HepG2 (cell line): ENCODE results near the gene ACSF3. TPM values are rescaled to one million over a fixed set of nuclear protein-coding genes. Genes with fewer than 3 reads are reported as not detected.

Experiments
- ATAC-seq: fragments of 200-7000 bp; cut with Tn5 transposase; 3 replicates; pipeline ENCODE4 v1.9.1; 2020; ENCODE audit warnings: mild to moderate bottlenecking, moderate library complexity
- BruUV-seq: library from RNA; stranded (reverse); fragments of 400-500 nt; replicated peaks from 2 replicates; lab custom pipeline; 2021; lab: Mats Ljungman, UMichigan
- CTCF ChIA-PET: fragments of 300-600 bp; formaldehyde crosslinking; extraction: SDS; loops from one replicate; lab custom pipeline; 2021; ENCODE audit warnings: low total read pairs, inconsistent platforms, low intra/inter-chr PET ratio; lab: Yijun Ruan, JAX
- POLR2A ChIA-PET: fragments of 350-600 bp; sonication (Branson Sonifier 250); formaldehyde crosslinking; loops from one replicate; lab custom pipeline; 2020; ENCODE audit warnings: antibody characterized with exemption, inconsistent platforms; lab: Yijun Ruan, JAX
- DNase-seq: peaks from one replicate; pipeline ENCODE4 v3.0.0-alpha.2; 2015; ENCODE audit warnings: low spot score
- FAIRE-seq: peaks from 3 replicates; lab custom pipeline; 2011; peaks lifted over from hg19 to GRCh38; lab: Jason Lieb, UNC
- H2AFZ ChIP-seq: one replicate; pipeline ENCODE4 v1.6.1; 2011; ENCODE audit warnings: low read length, inconsistent platforms
- H3K27ac ChIP-seq: fragments of 300-600 bp; 3 replicates; pipeline ENCODE4 v1.8.0; 2011; ENCODE audit warnings: mixed run types, mild to moderate bottlenecking, mixed read lengths, low read length, inconsistent platforms; ENCODE audit not compliant: insufficient read depth; ENCODE audit errors: extremely low read length
- H3K27me3 ChIP-seq, 2 experiments: fragments of 200-600 bp in 1 of 2; 2 replicates in 1 of 2; 3 replicates in 1 of 2; pipeline versions ENCODE4 v1.6.0 to v1.8.0; 2011; ENCODE audit warnings: low read length in 2 of 2, mild to moderate bottlenecking in 2 of 2, moderate library complexity in 2 of 2, inconsistent platforms in 1 of 2; ENCODE audit not compliant: insufficient read depth in 2 of 2, control insufficient read depth in 1 of 2
- H3K36me3 ChIP-seq, 2 experiments: fragments of 200-600 bp in 1 of 2; replicated peaks in 1 of 2; 2 replicates in 1 of 2; 3 replicates in 1 of 2; pipeline versions ENCODE4 v1.5.1 to v1.8.0; 2011; ENCODE audit warnings: low read length in 2 of 2, inconsistent platforms in 1 of 2; ENCODE audit not compliant: insufficient read depth in 2 of 2, control insufficient read depth in 1 of 2
- H3K4me1 ChIP-seq: 2 replicates; pipeline ENCODE4 v1.5.1; 2012; ENCODE audit warnings: low read length, inconsistent platforms; ENCODE audit not compliant: insufficient read depth
- H3K4me2 ChIP-seq: 2 replicates; pipeline ENCODE4 v1.6.0; 2011; ENCODE audit warnings: low read depth, low read length, inconsistent platforms
- H3K4me3 ChIP-seq, 3 experiments: fragments of 200-600 bp in 1 of 3; sonication (generic), shearing (Covaris generic) in 1 of 3; replicated peaks in 1 of 3; 2 replicates each; pipeline ENCODE4 v1.5.1; 2011 to 2016; ENCODE audit warnings: low read length in 3 of 3, inconsistent platforms in 2 of 3, low read depth in 2 of 3, mild to moderate bottlenecking in 2 of 3, control low read depth in 1 of 3, mixed read lengths in 1 of 3; ENCODE audit not compliant: insufficient read depth in 1 of 3
- H3K79me2 ChIP-seq: one replicate; pipeline ENCODE4 v1.6.1; 2011; ENCODE audit warnings: low read length, inconsistent platforms; ENCODE audit not compliant: insufficient read depth
- H3K9ac ChIP-seq: 2 replicates; pipeline ENCODE4 v1.6.0; 2011; ENCODE audit warnings: mild to moderate bottlenecking, low read depth, low read length, inconsistent platforms; ENCODE audit not compliant: insufficient read depth
- H3K9me3 ChIP-seq: 2 replicates; pipeline ENCODE4 v1.5.1; 2012; ENCODE audit warnings: mild to moderate bottlenecking, low read length
- H4K20me1 ChIP-seq: 2 replicates; pipeline ENCODE4 v1.6.0; 2011; ENCODE audit warnings: inconsistent platforms, mild to moderate bottlenecking, low read length, moderate library complexity; ENCODE audit not compliant: insufficient read depth
- AGO1 ChIP-seq: fragments of 200-400 bp; formaldehyde crosslinking; IDR thresholded peaks from 2 replicates; pipeline ENCODE4 v1.6.1; 2017; ENCODE audit warnings: mild to moderate bottlenecking, low read depth, low read length, moderate library complexity; ENCODE audit not compliant: poor library complexity, severe bottlenecking
- AGO2 ChIP-seq: fragments of 200-400 bp; formaldehyde crosslinking; optimal IDR thresholded peaks from 2 replicates; pipeline ENCODE3; 2017; ENCODE audit warnings: mild to moderate bottlenecking, low read depth, low read length, moderate library complexity
- HES4 ChIP-seq: sonication (generic); formaldehyde crosslinking; IDR thresholded peaks from 2 replicates; pipeline ENCODE4 v1.9.0; 2021; ENCODE audit warnings: mild to moderate bottlenecking, missing genetic modification reagents, borderline replicate concordance
- HNF4A ChIP-seq: sonication (generic); formaldehyde crosslinking; IDR thresholded peaks from 2 replicates; pipeline ENCODE4 v1.4.0; 2020; ENCODE audit warnings: missing genetic modification reagents
- MTA3 ChIP-seq: sonication (generic); formaldehyde crosslinking; IDR thresholded peaks from 2 replicates; pipeline ENCODE4 v1.4.0; 2020; ENCODE audit warnings: missing genetic modification reagents
- MXI1 ChIP-seq: IDR thresholded peaks from 3 replicates; pipeline ENCODE4 v1.6.1; 2012; ENCODE audit warnings: low read depth, low read length, inconsistent platforms, borderline replicate concordance
- POLR2AphosphoS2 ChIP-seq: IDR thresholded peaks from 2 replicates; pipeline ENCODE4 v1.6.1; 2011; ENCODE audit warnings: low read depth, low read length, improper control_type of control experiment
- THAP11 ChIP-seq: IDR thresholded peaks from 2 replicates; pipeline ENCODE4 v1.6.1; 2016; ENCODE audit warnings: missing biosample characterization, missing genetic modification reagents
- U2AF1 ChIP-seq: fragments of 200-400 bp; formaldehyde crosslinking; optimal IDR thresholded peaks from 2 replicates; pipeline ENCODE3; 2017; ENCODE audit warnings: mild to moderate bottlenecking, low read depth, low read length
- ZC3H13 ChIP-seq: sonication (generic); formaldehyde crosslinking; IDR thresholded peaks from 2 replicates; pipeline ENCODE4 v1.8.1; 2023; ENCODE audit warnings: mild to moderate bottlenecking, missing genetic modification reagents, moderate library complexity
- ZKSCAN1 ChIP-seq: fragments of 150-350 bp; IDR thresholded peaks from 2 replicates; pipeline ENCODE4 v1.6.1; 2014; ENCODE audit warnings: low read length
- ZNF772 ChIP-seq: sonication (generic); formaldehyde crosslinking; IDR thresholded peaks from 2 replicates; pipeline ENCODE4 v1.5.0; 2020; ENCODE audit warnings: mild to moderate bottlenecking, missing genetic modification reagents
- ZSCAN21 ChIP-seq: sonication (generic); formaldehyde crosslinking; IDR thresholded peaks from 2 replicates; pipeline ENCODE4 v1.8.0; 2022; ENCODE audit warnings: mild to moderate bottlenecking, missing genetic modification reagents, moderate library complexity, borderline replicate concordance
- WGBS: methylation state at CpG from one replicate; pipeline ENCODE4 v1.1.6; 2017; ENCODE audit warnings: low lambda C conversion rate; 5-methylcytosine and 5-hydroxymethylcytosine counted together
- in situ Hi-C: cut with HindIII; loops from 2 replicates; pipeline ENCODE4 v1.10.0; 2017; ENCODE audit warnings: low pct_unique_long_range_greater_than_20kb; ENCODE audit not compliant: extremely low pct_ligation_motif_present
- intact Hi-C: fragments of 100-400 bp; cut with micrococcal nuclease; formaldehyde crosslinking; loops from one replicate; pipeline ENCODE4 v1.10.0; 2022; ENCODE audit not compliant: unreplicated experiment
- polyA plus RNA-seq, 8 experiments: library from polyadenylated mRNA; depleted of rRNA in 3 of 8; stranded (reverse) in 7 of 8; unstranded in 1 of 8; fragments of >200 nt; fragmentation: Illumina TruSeq in 4 of 8; extraction: Trizol in 4 of 8; gene quantifications; 2 replicates each; pipeline versions ENCODE4 v1.2.1 to v1.2.3, GENCODE V29; 2011 to 2016; ENCODE audit warnings: low read depth in 4 of 8, missing spikeins in 1 of 8, mixed read lengths in 1 of 8; ENCODE audit not compliant: insufficient read depth in 1 of 8
- total RNA-seq, 5 experiments: library from RNA; depleted of rRNA; stranded (reverse); fragments of >200 nt; fragmentation: Illumina TruSeq; extraction: Trizol; gene quantifications; 2 replicates each; pipeline ENCODE4 v1.2.3, GENCODE V29; 2016; ENCODE audit warnings: low read depth in 1 of 5
- TF ChIP-seq, protein P1 (sequence below): sonication (generic); formaldehyde crosslinking; IDR thresholded peaks from 2 replicates; pipeline ENCODE4 v1.9.0; 2022; ENCODE audit warnings: missing genetic modification reagents, mild to moderate bottlenecking, borderline replicate concordance
- TF ChIP-seq, protein P2 (sequence below): sonication (generic); formaldehyde crosslinking; IDR thresholded peaks from 2 replicates; pipeline ENCODE4 v1.8.0; 2022; ENCODE audit warnings: missing genetic modification reagents, mild to moderate bottlenecking, borderline replicate concordance
- TF ChIP-seq, protein P3 (sequence below): IDR thresholded peaks from 2 replicates; pipeline ENCODE4 v1.6.1; 2016; ENCODE audit warnings: low read depth, control low read depth

Gene ACSF3
- total and polyA plus RNA-seq, 2 of the 13 experiments (the other 11 are each of a cell fraction or from before 2014, with no cell fraction given): 14.9 to 30.6 TPM

- intact Hi-C loops: no loop called here
- H4K20me1 ChIP-seq: no peaks in the 10 kb centered on the region; the same call in 1 of the 2 replicates
- no peaks in the 10 kb centered on the region for H3K9me3 ChIP-seq
- no peaks in the 10 kb centered on the region for H3K36me3 ChIP-seq
- H2AFZ ChIP-seq: no peak overlapping the region
- H3K27me3 ChIP-seq: peaks cover 19 to 47% of the 10 kb centered on the region in 2 experiments
- POLR2A ChIA-PET: no interaction called here
- no peak overlapping the region for H3K9ac ChIP-seq
- TF ChIP-seq, protein P1, sequence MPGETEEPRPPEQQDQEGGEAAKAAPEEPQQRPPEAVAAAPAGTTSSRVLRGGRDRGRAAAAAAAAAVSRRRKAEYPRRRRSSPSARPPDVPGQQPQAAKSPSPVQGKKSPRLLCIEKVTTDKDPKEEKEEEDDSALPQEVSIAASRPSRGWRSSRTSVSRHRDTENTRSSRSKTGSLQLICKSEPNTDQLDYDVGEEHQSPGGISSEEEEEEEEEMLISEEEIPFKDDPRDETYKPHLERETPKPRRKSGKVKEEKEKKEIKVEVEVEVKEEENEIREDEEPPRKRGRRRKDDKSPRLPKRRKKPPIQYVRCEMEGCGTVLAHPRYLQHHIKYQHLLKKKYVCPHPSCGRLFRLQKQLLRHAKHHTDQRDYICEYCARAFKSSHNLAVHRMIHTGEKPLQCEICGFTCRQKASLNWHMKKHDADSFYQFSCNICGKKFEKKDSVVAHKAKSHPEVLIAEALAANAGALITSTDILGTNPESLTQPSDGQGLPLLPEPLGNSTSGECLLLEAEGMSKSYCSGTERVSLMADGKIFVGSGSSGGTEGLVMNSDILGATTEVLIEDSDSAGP (CRISPR knock-in tag): peak; percentile 2; the same call in 1 of the 2 replicates
- TF ChIP-seq MXI1 (0 out of 3 replicates have a peak, but pooled peaks have one; percentile 13), AGO2 (peak; percentile 4), U2AF1 (no peak), AGO1 (peak; percentile 7), MTA3 (no peak), THAP11 (CRISPR knock-in tag) (no peak), HES4 (CRISPR knock-in tag) (0 out of 2 replicates have a peak, but pooled peaks have one; percentile 25), ZSCAN21 (CRISPR knock-in tag) (0 out of 2 replicates have a peak, but pooled peaks have one; percentile 29), ZC3H13 (0 out of 2 replicates have a peak, but pooled peaks have one; percentile 21), ZKSCAN1 (no peak), POLR2AphosphoS2 (peak; percentile 46), HNF4A (CRISPR knock-in tag) (0 out of 2 replicates have a peak, but pooled peaks have one; percentile 24), ZNF772 (CRISPR knock-in tag) (0 out of 2 replicates have a peak, but pooled peaks have one; percentile 40)
- TF ChIP-seq, protein P2, sequence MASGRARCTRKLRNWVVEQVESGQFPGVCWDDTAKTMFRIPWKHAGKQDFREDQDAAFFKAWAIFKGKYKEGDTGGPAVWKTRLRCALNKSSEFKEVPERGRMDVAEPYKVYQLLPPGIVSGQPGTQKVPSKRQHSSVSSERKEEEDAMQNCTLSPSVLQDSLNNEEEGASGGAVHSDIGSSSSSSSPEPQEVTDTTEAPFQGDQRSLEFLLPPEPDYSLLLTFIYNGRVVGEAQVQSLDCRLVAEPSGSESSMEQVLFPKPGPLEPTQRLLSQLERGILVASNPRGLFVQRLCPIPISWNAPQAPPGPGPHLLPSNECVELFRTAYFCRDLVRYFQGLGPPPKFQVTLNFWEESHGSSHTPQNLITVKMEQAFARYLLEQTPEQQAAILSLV: 0 out of 2 replicates have a peak, but pooled peaks have one; percentile 38
- TF ChIP-seq, protein P3, sequence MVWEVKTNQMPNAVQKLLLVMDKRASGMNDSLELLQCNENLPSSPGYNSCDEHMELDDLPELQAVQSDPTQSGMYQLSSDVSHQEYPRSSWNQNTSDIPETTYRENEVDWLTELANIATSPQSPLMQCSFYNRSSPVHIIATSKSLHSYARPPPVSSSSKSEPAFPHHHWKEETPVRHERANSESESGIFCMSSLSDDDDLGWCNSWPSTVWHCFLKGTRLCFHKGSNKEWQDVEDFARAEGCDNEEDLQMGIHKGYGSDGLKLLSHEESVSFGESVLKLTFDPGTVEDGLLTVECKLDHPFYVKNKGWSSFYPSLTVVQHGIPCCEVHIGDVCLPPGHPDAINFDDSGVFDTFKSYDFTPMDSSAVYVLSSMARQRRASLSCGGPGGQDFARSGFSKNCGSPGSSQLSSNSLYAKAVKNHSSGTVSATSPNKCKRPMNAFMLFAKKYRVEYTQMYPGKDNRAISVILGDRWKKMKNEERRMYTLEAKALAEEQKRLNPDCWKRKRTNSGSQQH (CRISPR knock-in tag): 0 out of 2 replicates have a peak, but pooled peaks have one; percentile 26
- TF ChIP-seq, all 625 proteins: peak for 12
- FAIRE-seq (no peak), DNase-seq (no peak), ATAC-seq (peak; percentile 14)
- WGBS: 30% methylated on average over 22 of the region's 26 CpGs
- H3K27ac ChIP-seq: no peak overlapping the region
- H3K4me2 ChIP-seq: no peak overlapping the region
- in situ Hi-C loops: no loop called here
- BruUV-seq: no TSS peak
- no peak overlapping the region for H3K4me3 ChIP-seq
- CTCF ChIA-PET: no interaction called here
- peaks cover 41% of the 10 kb centered on the region for H3K4me1 ChIP-seq
- no peaks in the 10 kb centered on the region for H3K79me2 ChIP-seq
Observed at GRCh38 chr16:89156740-89157645, 63.3 kb downstream of the ACSF3 start.
